Calu3 (cell line): ENCODE measurements around the gene HMOX2. TPM values are rescaled to one million over a fixed set of nuclear protein-coding genes. Genes with fewer than 3 reads are reported as not detected.

Experiments used
- BruUV-seq: library from RNA; stranded (reverse); fragments of 400-500 nt; replicated peaks from 2 replicates; lab custom pipeline; 2021; lab: Mats Ljungman, UMichigan
- CTCF ChIA-PET: fragments of 300-600 bp; sonication (Branson Sonifier 250); formaldehyde crosslinking; loops from one replicate; lab custom pipeline; 2022; ENCODE audit warnings: antibody characterized with exemption; lab: Charles Lee
- DNase-seq: peaks from one replicate; pipeline ENCODE4 v3.0.0; 2022
- H3K27ac Mint-ChIP-seq: one replicate; pipeline ENCODE4 v1.8.0; 2022; ENCODE audit warnings: mixed read lengths; ENCODE audit not compliant: unreplicated experiment
- H3K27me3 Mint-ChIP-seq: one replicate; pipeline ENCODE4 v1.8.0; 2022; ENCODE audit warnings: mixed read lengths; ENCODE audit not compliant: unreplicated experiment
- H3K36me3 Mint-ChIP-seq: one replicate; pipeline ENCODE4 v1.8.0; 2022; ENCODE audit warnings: mild to moderate bottlenecking, moderate library complexity, mixed read lengths; ENCODE audit not compliant: insufficient read depth, unreplicated experiment
- H3K4me1 Mint-ChIP-seq: one replicate; pipeline ENCODE4 v1.8.0; 2022; ENCODE audit warnings: mild to moderate bottlenecking, low read depth, mixed read lengths; ENCODE audit not compliant: unreplicated experiment
- H3K4me3 Mint-ChIP-seq: one replicate; pipeline ENCODE4 v1.8.0; 2022; ENCODE audit warnings: mild to moderate bottlenecking, low read depth, moderate library complexity, mixed read lengths; ENCODE audit not compliant: unreplicated experiment
- H3K9me3 Mint-ChIP-seq: one replicate; pipeline ENCODE4 v1.8.0; 2022; ENCODE audit warnings: low read depth, mixed read lengths; ENCODE audit not compliant: unreplicated experiment
- CTCF ChIP-seq: fragments of 200-600 bp; IDR thresholded peaks from one replicate; pipeline ENCODE4 v1.8.0; 2022; ENCODE audit warnings: antibody characterized with exemption; ENCODE audit not compliant: unreplicated experiment
- intact Hi-C: fragments of 100-400 bp; cut with micrococcal nuclease; formaldehyde crosslinking; loops from one replicate; pipeline ENCODE4 v1.10.0; 2022; ENCODE audit not compliant: unreplicated experiment
- total RNA-seq: library from RNA; stranded (reverse); gene quantifications from 2 replicates; pipeline ENCODE4 v1.2.3, GENCODE V29; 2022

HMOX2 gene
- total RNA-seq, 1 experiment from 2014 or later = 79.2 TPM

GRCh38 chr16:4519274-4520058, 43.3 kb downstream of the HMOX2 start:
- H3K36me3 Mint-ChIP-seq = peaks cover 3% of the 10 kb centered on the region

GRCh38 chr16:4520913-4521312, 44.7 kb downstream of the HMOX2 start:
- BruUV-seq = no TSS peak
- H3K36me3 Mint-ChIP-seq = no peaks in the 10 kb centered on the region
- no peak for TF ChIP-seq CTCF
- DNase-seq = no peak
- H3K27ac Mint-ChIP-seq = no peak overlapping the region
- intact Hi-C loops = no loop called here
- H3K27me3 Mint-ChIP-seq = no peaks in the 10 kb centered on the region
- no peaks in the 10 kb centered on the region for H3K9me3 Mint-ChIP-seq
- CTCF ChIA-PET = no interaction called here
- H3K4me3 Mint-ChIP-seq = no peak overlapping the region
- H3K4me1 Mint-ChIP-seq = peaks cover 14% of the 10 kb centered on the region

More at GRCh38 chr16:4519274-4520058, 43.3 kb downstream of the HMOX2 start:
- intact Hi-C loops = loop anchor here (5.0 to 10.0 kb wide), 2 partner anchors 68 to 505 kb away; no protein-coding TSS in a partner anchor
- CTCF ChIA-PET = interaction anchor here (1.6 kb wide), 1 partner anchor 12 kb away, joined by 4 read pairs; no protein-coding TSS in a partner anchor
- DNase-seq = no peak
- H3K4me3 Mint-ChIP-seq = no peak overlapping the region
- no peak overlapping the region for H3K27ac Mint-ChIP-seq
- H3K4me1 Mint-ChIP-seq = peaks cover 4% of the 10 kb centered on the region
- no peaks in the 10 kb centered on the region for H3K9me3 Mint-ChIP-seq
- no peaks in the 10 kb centered on the region for H3K27me3 Mint-ChIP-seq
- no TSS peak for BruUV-seq
- no peak for TF ChIP-seq CTCF

GRCh38 chr16:4522051-4522581, 45.9 kb downstream of the HMOX2 start:
- Mint-ChIP-seq H3K4me1 (peaks cover 20% of the 10 kb centered on the region), H3K4me3 (no peak overlapping the region), H3K27ac (no peak overlapping the region), H3K36me3 (no peaks in the 10 kb centered on the region), H3K27me3 (no peaks in the 10 kb centered on the region), H3K9me3 (no peaks in the 10 kb centered on the region)
- BruUV-seq = no TSS peak
- no peak for DNase-seq
- CTCF ChIA-PET = no interaction called here
- TF ChIP-seq CTCF = no peak
- intact Hi-C loops = no loop called here

GRCh38 chr16:4523686-4524085, 47.5 kb downstream of the HMOX2 start:
- no peak for DNase-seq
- no peaks in the 10 kb centered on the region for H3K9me3 Mint-ChIP-seq
- intact Hi-C loops = no loop called here
- no TSS peak for BruUV-seq
- H3K27ac Mint-ChIP-seq = no peak overlapping the region
- H3K4me3 Mint-ChIP-seq = no peak overlapping the region
- no peak for TF ChIP-seq CTCF
- H3K27me3 Mint-ChIP-seq = no peaks in the 10 kb centered on the region
- H3K4me1 Mint-ChIP-seq = peaks cover 20% of the 10 kb centered on the region
- CTCF ChIA-PET = no interaction called here
- H3K36me3 Mint-ChIP-seq = no peaks in the 10 kb centered on the region
